Panc1 (cell line): ENCODE measurements around the gene FGF9. TPM values are rescaled to one million over a fixed set of nuclear protein-coding genes. Genes with fewer than 3 reads are reported as not detected.

ENCODE experiments used
- ATAC-seq: fragments of 200-7000 bp; cut with Tn5 transposase; 2 replicates; pipeline ENCODE4 v1.9.1; 2020; ENCODE audit warnings: mild to moderate bottlenecking, moderate library complexity
- BruUV-seq: library from RNA; stranded (reverse); fragments of 400-500 nt; replicated peaks from 2 replicates; lab custom pipeline; 2021; lab: Mats Ljungman, UMichigan
- CTCF ChIA-PET: fragments of 300-600 bp; sonication (Branson Sonifier 250); formaldehyde crosslinking; loops from one replicate; lab custom pipeline; 2022; ENCODE audit warnings: antibody characterized with exemption; lab: Charles Lee
- POLR2A ChIA-PET: fragments of 300-600 bp; sonication (Branson Sonifier 250); formaldehyde crosslinking; loops from one replicate; lab custom pipeline; 2022; ENCODE audit warnings: antibody characterized with exemption; lab: Charles Lee
- DNase-seq: peaks from one replicate; pipeline ENCODE4 v3.0.0-alpha.2; 2010; ENCODE audit warnings: low read depth, low spot score
- H3K27ac ChIP-seq: 2 replicates; pipeline ENCODE4 v1.5.1; 2011; ENCODE audit warnings: mild to moderate bottlenecking, low read length, inconsistent platforms
- H3K27me3 ChIP-seq: fragments of 200-500 bp; sonication (Bioruptor generic); 2 replicates; pipeline ENCODE4 v1.6.0; 2014; ENCODE audit warnings: low read length, inconsistent platforms; ENCODE audit not compliant: control insufficient read depth, insufficient read depth
- H3K36me3 ChIP-seq: fragments of 200-500 bp; sonication (Bioruptor generic); 2 replicates; pipeline ENCODE4 v1.5.1; 2014; ENCODE audit warnings: inconsistent platforms, mild to moderate bottlenecking, low read length, moderate library complexity; ENCODE audit not compliant: control insufficient read depth, insufficient read depth
- H3K4me1 ChIP-seq: 2 replicates; pipeline ENCODE4 v1.5.1; 2011; ENCODE audit warnings: inconsistent platforms, mild to moderate bottlenecking, low read length, moderate library complexity; ENCODE audit not compliant: control insufficient read depth, insufficient read depth
- H3K4me3 ChIP-seq, 2 experiments: 2 replicates each; pipeline ENCODE4 v1.5.1; 2011 to 2012; ENCODE audit warnings: low read depth in 2 of 2, low read length in 2 of 2, mild to moderate bottlenecking in 2 of 2, inconsistent platforms in 1 of 2, moderate library complexity in 1 of 2
- H3K9me3 ChIP-seq: fragments of 200-500 bp; sonication (Bioruptor generic); 2 replicates; pipeline ENCODE4 v1.5.1; 2014; ENCODE audit warnings: low read depth, mild to moderate bottlenecking, inconsistent platforms, low read length, moderate library complexity; ENCODE audit not compliant: control insufficient read depth, insufficient read depth
- CTCF ChIP-seq: fragments of 450-650 bp; IDR thresholded peaks from 2 replicates; pipeline ENCODE4 v1.5.1; 2017; ENCODE audit warnings: mild to moderate bottlenecking
- POLR2AphosphoS5 ChIP-seq: IDR thresholded peaks from 2 replicates; pipeline ENCODE4 v1.6.1; 2012; ENCODE audit warnings: mild to moderate bottlenecking, low read depth, low read length, moderate library complexity
- REST ChIP-seq, 2 experiments: IDR thresholded peaks; 2 replicates each; pipeline ENCODE4 v1.6.1; 2011 to 2012; ENCODE audit warnings: low read depth in 2 of 2, control low read depth in 1 of 2, low read length in 1 of 2, mild to moderate bottlenecking in 1 of 2, moderate library complexity in 1 of 2; ENCODE audit not compliant: insufficient read depth in 1 of 2
- SIN3A ChIP-seq: IDR thresholded peaks from 2 replicates; pipeline ENCODE4 v1.6.1; 2012; ENCODE audit warnings: low read depth, mild to moderate bottlenecking, low read length, moderate library complexity, borderline replicate concordance; ENCODE audit not compliant: insufficient read depth
- TCF7L2 ChIP-seq: IDR thresholded peaks from 2 replicates; pipeline ENCODE4 v1.6.1; 2011; ENCODE audit warnings: mild to moderate bottlenecking, low read depth, low read length, inconsistent platforms
- in situ Hi-C: cut with HindIII; loops from 2 replicates; pipeline ENCODE4 v1.10.0; 2016; ENCODE audit warnings: low sequenced_read_pairs, low pct_unique_long_range_greater_than_20kb
- intact Hi-C: fragments of 100-400 bp; cut with micrococcal nuclease; formaldehyde crosslinking; loops from one replicate; pipeline ENCODE4 v1.10.0; 2022; ENCODE audit not compliant: unreplicated experiment
- total RNA-seq: library from RNA; stranded (reverse); gene quantifications from one replicate; pipeline ENCODE4 v1.2.1, GENCODE V29; 2021; ENCODE audit not compliant: unreplicated experiment

The FGF9 gene
- total RNA-seq, 1 experiment from 2014 or later: not detected

- CTCF ChIA-PET: no interaction called here
- H3K9me3 ChIP-seq: no peaks in the 10 kb centered on the region
- POLR2A ChIA-PET: no interaction called here
- intact Hi-C loops: no loop called here
- no peak overlapping the region for H3K4me3 ChIP-seq
- no TSS peak for BruUV-seq
- no peaks in the 10 kb centered on the region for H3K4me1 ChIP-seq
- in situ Hi-C loops: no loop called here
- no peak for TF ChIP-seq TCF7L2
- no peak for TF ChIP-seq POLR2AphosphoS5
- no peak for TF ChIP-seq SIN3A
- TF ChIP-seq REST (IDR thresholded peaks at IDR 0.05; ENCODE audit: insufficient read depth in 1 of 2, low read depth in 2 of 2, low read length in 1 of 2): no peak
- no peak for TF ChIP-seq CTCF
- H3K27ac ChIP-seq: no peak overlapping the region
- no peak for ATAC-seq
- H3K36me3 ChIP-seq: no peaks in the 10 kb centered on the region
- no peaks in the 10 kb centered on the region for H3K27me3 ChIP-seq
- no peak for DNase-seq
Measured at GRCh38 chr13:21733475-21734263, 62.8 kb downstream of the FGF9 start.

- no peaks in the 10 kb centered on the region for H3K4me1 ChIP-seq
- no peaks in the 10 kb centered on the region for H3K27me3 ChIP-seq
- intact Hi-C loops: no loop called here
- no TSS peak for BruUV-seq
- no peak overlapping the region for H3K4me3 ChIP-seq
- CTCF ChIA-PET: no interaction called here
- TF ChIP-seq CTCF (no peak), TCF7L2 (no peak), SIN3A (no peak), POLR2AphosphoS5 (no peak), REST (IDR thresholded peaks at IDR 0.05; ENCODE audit: insufficient read depth in 1 of 2, low read depth in 2 of 2, low read length in 1 of 2) (no peak)
- no peaks in the 10 kb centered on the region for H3K36me3 ChIP-seq
- POLR2A ChIA-PET: interaction anchor here (0.6 kb wide), 1 partner anchor 62 kb away, joined by 3 read pairs; no protein-coding TSS in a partner anchor
- H3K9me3 ChIP-seq: no peaks in the 10 kb centered on the region
- no peak overlapping the region for H3K27ac ChIP-seq
- in situ Hi-C loops: no loop called here
- ATAC-seq: no peak
- no peak for DNase-seq
Measured at GRCh38 chr13:21734961-21735360, 64.1 kb downstream of the FGF9 start.
